Measurements from ENCODE around the gene DSCAML1. TPM values are rescaled to one million over a fixed set of nuclear protein-coding genes. Genes with fewer than 3 reads are reported as not detected.
A peak's percentile ranks its signal among the peaks of the same experiment; 100 is the strongest.

The DSCAML1 gene
- total RNA-seq, 1 experiment from 2014 or later, result 0.15 TPM

- Histone ChIP-seq H3K9ac (ENCODE audit: extremely low read depth, insufficient read length, low read length) (no peak overlapping the region), H3K4me1 (ENCODE audit: insufficient read depth, low read length) (no peaks in the 10 kb centered on the region; the same call in 1 of the 2 replicates), H2BK5ac (ENCODE audit: insufficient read length, low read length) (no peak overlapping the region), H3K14ac (ENCODE audit: insufficient read depth, low read length) (no peak overlapping the region; the same call in 1 of the 2 replicates), H2BK12ac (ENCODE audit: insufficient read length, low read depth, low read length) (no peak overlapping the region), H2AFZ (ENCODE audit: low read length) (no peak overlapping the region), H3K79me2 (ENCODE audit: insufficient read depth, low read length) (no peaks in the 10 kb centered on the region), H2AK5ac (ENCODE audit: insufficient read length, low read length) (no peak overlapping the region), H3K4me2 (ENCODE audit: insufficient read depth, insufficient read length, low read length) (no peak overlapping the region), H4K91ac (ENCODE audit: insufficient read length, low read depth, low read length) (no peak overlapping the region), H4K20me1 (ENCODE audit: control insufficient read depth, insufficient read depth, insufficient read length) (no peaks in the 10 kb centered on the region), H3K27ac (ENCODE audit: insufficient read length, low read depth, low read length) (no peak overlapping the region), H3K79me1 (ENCODE audit: insufficient read depth, low read depth, low read length, poor library complexity, severe bottlenecking) (no peaks in the 10 kb centered on the region), H4K5ac (ENCODE audit: insufficient read length, low read depth, low read length) (no peak overlapping the region), H3T11ph (ENCODE audit: low read length) (no peak overlapping the region), H3K4ac (ENCODE audit: low read depth, low read length) (no peak overlapping the region), H3K23ac (ENCODE audit: insufficient read length, low read depth, low read length) (no peak overlapping the region), H3K18ac (ENCODE audit: insufficient read length, low read depth, low read length) (no peak overlapping the region), H3K23me2 (ENCODE audit: insufficient read length, low read depth, low read length, poor library complexity, severe bottlenecking) (no peaks in the 10 kb centered on the region), H3K56ac (ENCODE audit: insufficient read length, low read depth, low read length) (no peak overlapping the region), H2BK15ac (ENCODE audit: low read depth, low read length) (no peak overlapping the region), H3K9me3 (ENCODE audit: control insufficient read depth, low read depth, low read length) (no peaks in the 10 kb centered on the region), H3K27me3 (ENCODE audit: insufficient read depth, low read length) (no peaks in the 10 kb centered on the region), H2BK20ac (ENCODE audit: low read depth, low read length, poor library complexity, severe bottlenecking) (no peak overlapping the region), H2BK120ac (ENCODE audit: low read depth, low read length, poor library complexity, severe bottlenecking) (no peak overlapping the region), H4K8ac (replicated peaks; ENCODE audit: insufficient read length, low read depth, low read length) (no peak overlapping the region)
- TF ChIP-seq, protein P1, sequence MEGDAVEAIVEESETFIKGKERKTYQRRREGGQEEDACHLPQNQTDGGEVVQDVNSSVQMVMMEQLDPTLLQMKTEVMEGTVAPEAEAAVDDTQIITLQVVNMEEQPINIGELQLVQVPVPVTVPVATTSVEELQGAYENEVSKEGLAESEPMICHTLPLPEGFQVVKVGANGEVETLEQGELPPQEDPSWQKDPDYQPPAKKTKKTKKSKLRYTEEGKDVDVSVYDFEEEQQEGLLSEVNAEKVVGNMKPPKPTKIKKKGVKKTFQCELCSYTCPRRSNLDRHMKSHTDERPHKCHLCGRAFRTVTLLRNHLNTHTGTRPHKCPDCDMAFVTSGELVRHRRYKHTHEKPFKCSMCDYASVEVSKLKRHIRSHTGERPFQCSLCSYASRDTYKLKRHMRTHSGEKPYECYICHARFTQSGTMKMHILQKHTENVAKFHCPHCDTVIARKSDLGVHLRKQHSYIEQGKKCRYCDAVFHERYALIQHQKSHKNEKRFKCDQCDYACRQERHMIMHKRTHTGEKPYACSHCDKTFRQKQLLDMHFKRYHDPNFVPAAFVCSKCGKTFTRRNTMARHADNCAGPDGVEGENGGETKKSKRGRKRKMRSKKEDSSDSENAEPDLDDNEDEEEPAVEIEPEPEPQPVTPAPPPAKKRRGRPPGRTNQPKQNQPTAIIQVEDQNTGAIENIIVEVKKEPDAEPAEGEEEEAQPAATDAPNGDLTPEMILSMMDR (conservative IDR thresholded peaks at IDR 0.05), result no peak
- Mint-ChIP-seq H3K4me3 (no peak overlapping the region), H3K4me1 (peaks cover 17 to 20% of the 10 kb centered on the region in 2 experiments), H3K9me3 (peaks cover 0 to 1% of the 10 kb centered on the region in 2 experiments; a peak in 1 of 5 replicates), H3K27me3 (ENCODE audit: low read depth) (peaks cover 4% of the 10 kb centered on the region), H3K27ac (peak overlapping the region in 1 of 3 experiments; percentile 94; a peak in 2 of 7 replicates), H3K36me3 (ENCODE audit: insufficient read depth in 1 of 3, low read depth in 3 of 3) (peaks cover 17 to 24% (median 22%) of the 10 kb centered on the region in 3 experiments; a peak in 6 of 7 replicates)
- no CpG with 5 or more reads among the region's 10 CpGs for WGBS (ENCODE audit: extremely low coverage, insufficient read length, low lambda C conversion rate)
- no peak for DNase-seq
Observed at GRCh38 chr11:117411736-117412135, 385.3 kb downstream of the DSCAML1 start.

Data from H9 (cell line).